Peyer's patch (tissue), 4 donors: ENCODE measurements around the gene CCDC107. TPM values are rescaled to one million over a fixed set of nuclear protein-coding genes. Genes with fewer than 3 reads are reported as not detected.
"Not testable (repeated sequence)": the region's sequence is repeated elsewhere in the genome, so short reads cannot be mapped to it uniquely, and the experiment has no call there.

Experiments
- DNase-seq, 3 donors: peaks; one replicate each; pipeline ENCODE4 v3.0.0-alpha.2; 2017 to 2019
- H3K27ac ChIP-seq, 4 donors: fragments of 200-600 bp; sonication (generic); one replicate each; pipeline ENCODE4 v1.5.1; 2016 to 2019
- H3K27me3 ChIP-seq, 2 donors: fragments of 200-600 bp; sonication (generic); one replicate each; pipeline ENCODE4 v1.5.1; 2019
- H3K36me3 ChIP-seq, 3 donors: fragments of 200-600 bp; sonication (generic); one replicate each; pipeline ENCODE4 v1.5.1; 2016 to 2019
- H3K4me1 ChIP-seq, 4 donors: fragments of 200-600 bp; sonication (generic); one replicate each; pipeline ENCODE4 v1.5.1; 2016 to 2019
- H3K4me3 ChIP-seq, 4 donors: fragments of 200-600 bp; sonication (generic); 1 replicate in 3 of 4; 2 replicates in 1 of 4; pipeline ENCODE4 v1.5.1; 2016 to 2019; ENCODE audit warnings: mild to moderate bottlenecking in 1 of 4
- H3K9me3 ChIP-seq, 4 donors: fragments of 200-600 bp; sonication (generic); one replicate each; pipeline ENCODE4 v1.5.1; 2016 to 2019; ENCODE audit warnings: mild to moderate bottlenecking in 1 of 4
- CTCF ChIP-seq, 6 experiments: fragments of 450-650 bp in 4 of 6; fragments of 200-600 bp in 2 of 6; sonication (generic) in 1 of 6; IDR thresholded peaks; one replicate each; pipeline ENCODE4 v1.5.1; 2017 to 2019; ENCODE audit warnings: antibody characterized with exemption in 6 of 6, mild to moderate bottlenecking in 3 of 6, moderate library complexity in 1 of 6
- POLR2A ChIP-seq, 2 donors: fragments of 450-650 bp; IDR thresholded peaks; one replicate each; pipeline ENCODE4 v1.5.1; 2017; ENCODE audit warnings: antibody characterized with exemption in 2 of 2, mild to moderate bottlenecking in 2 of 2, moderate library complexity in 2 of 2
- total RNA-seq, 4 donors: library from RNA; depleted of rRNA; stranded (reverse); fragments of >200 nt; gene quantifications; one replicate each; pipeline ENCODE4 v1.1.0, GENCODE V29; 2016

Gene CCDC107
- total RNA-seq, 4 donors from 2014 or later, result 14.0 to 21.9 (median 20.2) TPM

- Histone ChIP-seq H3K27me3 (no peaks in the 10 kb centered on the region), H3K4me3 (no peak overlapping the region), H3K4me1 (peaks cover 0 to 14% (median 9%) of the 10 kb centered on the region in 4 donors), H3K36me3 (no peaks in the 10 kb centered on the region), H3K27ac (no peak overlapping the region), H3K9me3 (no peaks in the 10 kb centered on the region)
- DNase-seq, result peak in 1 of 3 donors; percentile 42
- TF ChIP-seq CTCF (IDR thresholded peaks at IDR 0.05) (no peak), POLR2A (IDR thresholded peaks at IDR 0.05) (no peak)
Observed at GRCh38 chr9:35643046-35643445, 15.0 kb upstream of the CCDC107 start.

GRCh38 chr9:35645736-35646135, 12.4 kb upstream of the CCDC107 start:
- Histone ChIP-seq H3K27ac (peak overlapping the region; percentile 87 to 96 (median 90)), H3K4me1 (peaks cover 0 to 18% (median 12%) of the 10 kb centered on the region in 4 donors), H3K4me3 (peak overlapping the region; percentile 54 to 66 (median 58))
- H3K27me3 ChIP-seq, H3K36me3 ChIP-seq, H3K9me3 ChIP-seq: not testable (repeated sequence)
- peak in 1 of 3 donors; percentile 48 for DNase-seq

- no peaks in the 10 kb centered on the region for H3K27me3 ChIP-seq
- TF ChIP-seq POLR2A (IDR thresholded peaks at IDR 0.05) (no peak), CTCF (IDR thresholded peaks at IDR 0.05) (peak in 1 of 6 experiments; percentile 3)
- H3K9me3 ChIP-seq, result no peaks in the 10 kb centered on the region
- H3K4me3 ChIP-seq, result peak overlapping the region; percentile 54 to 66 (median 58)
- H3K36me3 ChIP-seq, result no peaks in the 10 kb centered on the region
- peaks cover 0 to 18% (median 12%) of the 10 kb centered on the region in 4 donors for H3K4me1 ChIP-seq
- H3K27ac ChIP-seq, result peak overlapping the region; percentile 87 to 96 (median 90)
- DNase-seq, result peak in 2 of 3 donors; percentile 70 to 76
Observed at GRCh38 chr9:35646153-35646532, 11.9 kb upstream of the CCDC107 start.

GRCh38 chr9:35646533-35647265, 11.4 kb upstream of the CCDC107 start:
- peak; percentile 95 to 98 (median 95) for DNase-seq
- TF ChIP-seq POLR2A (IDR thresholded peaks at IDR 0.05), result peak; percentile 83 to 87
- TF ChIP-seq CTCF (IDR thresholded peaks at IDR 0.05), result peak; percentile 93 to 99 (median 98)
- no peaks in the 10 kb centered on the region for H3K36me3 ChIP-seq
- H3K27ac ChIP-seq, result peak overlapping the region; percentile 87 to 96 (median 90)
- peak overlapping the region; percentile 54 to 66 (median 58) for H3K4me3 ChIP-seq
- H3K27me3 ChIP-seq, result no peaks in the 10 kb centered on the region
- peaks cover 0 to 18% (median 12%) of the 10 kb centered on the region in 4 donors for H3K4me1 ChIP-seq
- H3K9me3 ChIP-seq, result no peaks in the 10 kb centered on the region

GRCh38 chr9:35649431-35650340, 8.4 kb upstream of the CCDC107 start:
- peaks cover 0 to 31% (median 12%) of the 10 kb centered on the region in 4 donors for H3K4me1 ChIP-seq
- H3K36me3 ChIP-seq, result no peaks in the 10 kb centered on the region
- TF ChIP-seq POLR2A (IDR thresholded peaks at IDR 0.05), result no peak
- TF ChIP-seq CTCF (IDR thresholded peaks at IDR 0.05), result no peak
- peak overlapping the region; percentile 48 to 96 (median 71) for H3K27ac ChIP-seq
- DNase-seq, result peak in 2 of 3 donors; percentile 79 to 88
- H3K4me3 ChIP-seq, result peak overlapping the region; percentile 32 to 66 (median 38)
- H3K27me3 ChIP-seq, result no peaks in the 10 kb centered on the region
- H3K9me3 ChIP-seq, result no peaks in the 10 kb centered on the region
